ENCODE results near the gene ALDH3A1.

ALDH3A1 gene

GRCh38 chr17:19757536-19758180, 9.6 kb upstream of the ALDH3A1 start:
- TF ChIP-seq, protein P1, sequence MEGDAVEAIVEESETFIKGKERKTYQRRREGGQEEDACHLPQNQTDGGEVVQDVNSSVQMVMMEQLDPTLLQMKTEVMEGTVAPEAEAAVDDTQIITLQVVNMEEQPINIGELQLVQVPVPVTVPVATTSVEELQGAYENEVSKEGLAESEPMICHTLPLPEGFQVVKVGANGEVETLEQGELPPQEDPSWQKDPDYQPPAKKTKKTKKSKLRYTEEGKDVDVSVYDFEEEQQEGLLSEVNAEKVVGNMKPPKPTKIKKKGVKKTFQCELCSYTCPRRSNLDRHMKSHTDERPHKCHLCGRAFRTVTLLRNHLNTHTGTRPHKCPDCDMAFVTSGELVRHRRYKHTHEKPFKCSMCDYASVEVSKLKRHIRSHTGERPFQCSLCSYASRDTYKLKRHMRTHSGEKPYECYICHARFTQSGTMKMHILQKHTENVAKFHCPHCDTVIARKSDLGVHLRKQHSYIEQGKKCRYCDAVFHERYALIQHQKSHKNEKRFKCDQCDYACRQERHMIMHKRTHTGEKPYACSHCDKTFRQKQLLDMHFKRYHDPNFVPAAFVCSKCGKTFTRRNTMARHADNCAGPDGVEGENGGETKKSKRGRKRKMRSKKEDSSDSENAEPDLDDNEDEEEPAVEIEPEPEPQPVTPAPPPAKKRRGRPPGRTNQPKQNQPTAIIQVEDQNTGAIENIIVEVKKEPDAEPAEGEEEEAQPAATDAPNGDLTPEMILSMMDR (conservative IDR thresholded peaks at IDR 0.05; ENCODE audit: control insufficient read depth, insufficient read depth, low read depth, low read length): no peak
- DNase-seq (ENCODE audit: low read depth): no peak

GRCh38 chr17:19756546-19756945, 8.4 kb upstream of the ALDH3A1 start:
- no peak for DNase-seq (ENCODE audit: low read depth)
- no peak overlapping the region for H3K4me3 ChIP-seq (ENCODE audit: control insufficient read depth, low read depth, low read length)
- TF ChIP-seq, protein P1 (conservative IDR thresholded peaks at IDR 0.05; ENCODE audit: control insufficient read depth, insufficient read depth, low read depth, low read length): no peak

More at GRCh38 chr17:19757536-19758180, 9.6 kb upstream of the ALDH3A1 start:
- no peak overlapping the region for H3K4me3 ChIP-seq (ENCODE audit: control insufficient read depth, low read depth, low read length)

DNA sequence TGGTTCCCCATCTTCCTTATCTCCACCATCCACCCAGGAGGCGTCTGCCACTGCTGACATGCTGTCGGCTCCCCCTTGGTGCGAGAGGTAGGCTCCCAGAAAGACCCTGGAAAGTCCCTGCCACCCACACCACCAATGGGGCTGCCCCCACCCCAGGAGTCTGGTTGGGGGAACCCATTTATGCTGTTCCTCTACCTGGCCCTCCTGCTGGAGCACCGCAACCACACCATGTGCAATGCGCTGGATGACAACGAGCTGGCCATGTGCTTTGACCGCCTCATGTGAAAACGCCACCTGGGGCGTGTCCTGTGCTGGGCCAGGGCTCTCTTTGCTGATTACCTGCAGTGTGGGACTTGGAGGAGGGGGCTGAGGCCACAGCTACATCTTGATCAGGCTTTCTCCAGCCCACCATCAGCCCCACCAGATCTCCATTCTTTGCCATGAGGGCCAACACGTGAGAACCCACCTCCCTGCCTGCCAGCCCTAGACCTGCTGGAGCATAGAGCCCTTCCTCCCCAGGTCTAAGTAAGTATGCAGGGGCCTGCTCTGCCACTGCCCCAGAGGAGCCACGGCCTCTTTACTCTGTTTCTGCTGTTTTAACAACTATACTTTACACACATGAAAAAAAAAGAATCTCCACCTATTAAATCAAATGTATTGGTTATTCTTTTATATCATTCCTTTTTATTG, 7.9 kb upstream of the ALDH3A1 start:
- H3K4me3 ChIP-seq (ENCODE audit: control insufficient read depth, low read depth, low read length): no peak overlapping the region
- TF ChIP-seq, protein P1 (conservative IDR thresholded peaks at IDR 0.05; ENCODE audit: control insufficient read depth, insufficient read depth, low read depth, low read length): no peak
- DNase-seq (ENCODE audit: low read depth): no peak

DNA sequence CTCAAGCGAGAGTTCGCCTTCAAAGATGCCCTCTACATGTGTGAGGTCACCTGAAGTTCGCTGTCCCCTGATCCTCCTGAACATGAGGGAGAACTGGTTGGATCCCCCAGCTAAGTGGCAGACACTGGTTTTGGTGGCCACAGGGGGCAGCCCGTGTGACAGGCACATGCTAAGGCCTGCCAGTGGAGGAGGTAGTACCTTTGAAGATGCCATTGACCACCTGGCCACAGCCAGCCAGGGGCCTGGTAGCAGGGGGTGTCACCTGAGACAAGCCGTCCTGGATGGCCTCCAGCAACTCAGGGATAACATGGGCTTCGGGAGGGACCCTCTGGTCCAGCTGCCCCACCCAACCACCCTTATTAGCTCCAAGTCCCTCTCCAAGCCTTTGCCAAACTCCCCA, 7.3 kb upstream of the ALDH3A1 start:
- no peak overlapping the region for H3K4me3 ChIP-seq (ENCODE audit: control insufficient read depth, low read depth, low read length)
- TF ChIP-seq, protein P1 (conservative IDR thresholded peaks at IDR 0.05; ENCODE audit: control insufficient read depth, insufficient read depth, low read depth, low read length): no peak
- DNase-seq (ENCODE audit: low read depth): no peak

- no peak overlapping the region for H3K4me3 ChIP-seq (ENCODE audit: control insufficient read depth, low read depth, low read length)
- DNase-seq (ENCODE audit: low read depth): no peak
- TF ChIP-seq, protein P1 (conservative IDR thresholded peaks at IDR 0.05; ENCODE audit: control insufficient read depth, insufficient read depth, low read depth, low read length): peak; percentile 14
Measured at GRCh38 chr17:19753661-19754463, 5.8 kb upstream of the ALDH3A1 start.

DNA sequence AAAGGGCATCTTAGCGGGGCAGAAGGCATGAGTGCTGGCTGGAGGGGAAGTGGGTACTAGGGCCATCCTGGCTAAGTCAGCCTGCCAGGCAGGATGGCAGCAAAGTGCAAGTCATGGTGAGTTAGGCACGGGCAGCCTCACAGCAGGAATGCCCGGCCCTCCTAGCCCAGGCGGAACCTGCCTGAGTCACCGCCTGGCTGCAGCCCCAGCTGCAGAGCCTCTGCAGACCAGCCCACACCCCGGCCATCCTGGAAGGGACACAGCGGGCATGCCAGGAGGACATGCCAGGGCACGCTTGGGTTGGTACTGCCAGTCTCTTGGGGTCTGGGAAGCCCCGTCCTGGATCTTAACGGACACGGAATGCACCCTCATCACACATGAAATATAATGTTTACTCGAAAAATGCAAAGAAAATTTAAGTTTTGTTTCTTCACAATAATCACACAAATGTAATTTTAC, 5.0 kb upstream of the ALDH3A1 start:
- TF ChIP-seq, protein P1 (conservative IDR thresholded peaks at IDR 0.05; ENCODE audit: control insufficient read depth, insufficient read depth, low read depth, low read length): no peak
- DNase-seq (ENCODE audit: low read depth): peak; percentile 66
- no peak overlapping the region for H3K4me3 ChIP-seq (ENCODE audit: control insufficient read depth, low read depth, low read length)
